ENCODE results near the gene PLRG1. TPM values are rescaled to one million over a fixed set of nuclear protein-coding genes. Genes with fewer than 3 reads are reported as not detected.
"Not testable (repeated sequence)": the region's sequence is repeated elsewhere in the genome, so short reads cannot be mapped to it uniquely, and the experiment has no call there.

The PLRG1 gene
- total RNA-seq (2014; rRNA removed; shearing (Covaris generic)) (39.1 and 41.7 TPM in 2 replicates), total RNA-seq (2022) (102 and 104 TPM in 2 replicates), Bru-seq, nascent RNA (percentile 91 among the genes with signal in this experiment), BruChase-seq, experiment 1, labeled RNA remaining after a 6-hour chase (percentile 86 among the genes with signal in this experiment), BruChase-seq, experiment 2, labeled RNA remaining after a 2-hour chase (percentile 86 among the genes with signal in this experiment)
- long read RNA-seq, transcript PLRG1-202 (15 exons, 3,351 nt), result major isoform, 127 of 154 reads
- long read RNA-seq, partial matches to known transcripts, result 10 of 154 reads
- long read RNA-seq, other reads (novel, unspliced or antisense), result 13 of 154 reads

GRCh38 chr4:154549894-154550790 is at the start of gene PLRG1:
Gene PLRG1 (minus strand): TSS chr4:154550400. CDS start chr4:154550308, 92 bp downstream.
- ChIA-PET POLR2A (interaction anchor here (0.6 to 5.2 kb wide), 20 partner anchors 10 to 1629 kb away, joined by 3 to 76 read pairs (median 4); no protein-coding TSS in a partner anchor), CTCF (ENCODE audit: unreplicated experiment) (interaction anchor here (0.6 to 1.0 kb wide), 3 partner anchors 19 to 73 kb away, joined by 3 read pairs; no protein-coding TSS in a partner anchor)
- BruUV-seq (replicated peaks), result TSS peak; percentile 78
- no peaks in the 10 kb centered on the region for H3K9me2 ChIP-seq (ENCODE audit: insufficient read depth, low read length)
- peak within 1 kb of the TSS; percentile 91 for H2AFZ ChIP-seq (ENCODE audit: low read length)
- peak within 1 kb of the TSS; percentile 89 for H3K4me3 ChIP-seq (ENCODE audit: low read depth, low read length, poor library complexity, severe bottlenecking)
- TF ChIP-seq CTCF (conservative IDR thresholded peaks at IDR 0.05; ENCODE audit: low read length) (no peak), EZH2phosphoT487 (IDR thresholded peaks at IDR 0.05; ENCODE audit: borderline replicate concordance, low read depth, low read length) (no peak)
- peak; percentile 97 for DNase-seq (ENCODE audit: low spot score)
- peak within 1 kb of the TSS; percentile 99 for H3K4me2 ChIP-seq (ENCODE audit: low read length)
- H3K4me1 ChIP-seq (ENCODE audit: insufficient read depth, low read length, poor library complexity, severe bottlenecking), result peaks cover 19% of the 10 kb centered on the region
- peak within 1 kb of the TSS; percentile 27 for H3K27ac ChIP-seq (ENCODE audit: low read depth, low read length, poor library complexity, severe bottlenecking)
- peaks cover 34% of the 10 kb centered on the region for H3K36me3 ChIP-seq (ENCODE audit: insufficient read depth, low read length)
- H3K9me3 ChIP-seq (ENCODE audit: low read length), result no peaks in the 10 kb centered on the region
- intact Hi-C loops (cut with micrococcal nuclease; ENCODE audit: unreplicated experiment), result loop anchor here (5.0 to 10.0 kb wide), 2 partner anchors 255 to 822 kb away; no protein-coding TSS in a partner anchor
- peaks cover 31% of the 10 kb centered on the region for H3K79me2 ChIP-seq (ENCODE audit: insufficient read depth, low read depth, low read length)
- H4K20me1 ChIP-seq (ENCODE audit: insufficient read depth, low read length), result peaks cover 13% of the 10 kb centered on the region; the same call in 1 of the 2 replicates

- Histone ChIP-seq H3K9me3 (ENCODE audit: low read length) (no peaks in the 10 kb centered on the region), H3K4me2 (ENCODE audit: low read length) (no peak overlapping the region), H4K20me1 (ENCODE audit: insufficient read depth, low read length) (no peaks in the 10 kb centered on the region), H3K27ac (ENCODE audit: low read depth, low read length, poor library complexity, severe bottlenecking) (no peak overlapping the region), H3K9me2 (ENCODE audit: insufficient read depth, low read length) (no peaks in the 10 kb centered on the region), H2AFZ (ENCODE audit: low read length) (no peak overlapping the region), H3K79me2 (ENCODE audit: insufficient read depth, low read depth, low read length) (no peaks in the 10 kb centered on the region), H3K4me1 (ENCODE audit: insufficient read depth, low read length, poor library complexity, severe bottlenecking) (no peaks in the 10 kb centered on the region), H3K4me3 (ENCODE audit: low read depth, low read length, poor library complexity, severe bottlenecking) (no peak overlapping the region), H3K36me3 (ENCODE audit: insufficient read depth, low read length) (no peaks in the 10 kb centered on the region)
- intact Hi-C loops (cut with micrococcal nuclease; ENCODE audit: unreplicated experiment), result no loop called here
- TF ChIP-seq EZH2phosphoT487 (IDR thresholded peaks at IDR 0.05; ENCODE audit: borderline replicate concordance, low read depth, low read length), result no peak
- no peak for TF ChIP-seq CTCF (conservative IDR thresholded peaks at IDR 0.05; ENCODE audit: low read length)
- ChIA-PET CTCF (ENCODE audit: unreplicated experiment) (no interaction called here), POLR2A (interaction anchor here (0.7 to 0.9 kb wide), 3 partner anchors 10 to 26 kb away, joined by 3 read pairs; no protein-coding TSS in a partner anchor)
- BruUV-seq (replicated peaks), result no TSS peak
- no peak for DNase-seq (ENCODE audit: low spot score)
These were observed 47.9 kb upstream of the PLRG1 start for GRCh38 chr4:154597798-154598774.

- H3K27ac ChIP-seq (ENCODE audit: low read depth, low read length, poor library complexity, severe bottlenecking); BruUV-seq (replicated peaks); H3K4me2 ChIP-seq (ENCODE audit: low read length); H3K9me3 ChIP-seq (ENCODE audit: low read length); H3K4me1 ChIP-seq (ENCODE audit: insufficient read depth, low read length, poor library complexity, severe bottlenecking); H2AFZ ChIP-seq (ENCODE audit: low read length); H3K9me2 ChIP-seq (ENCODE audit: insufficient read depth, low read length); H3K36me3 ChIP-seq (ENCODE audit: insufficient read depth, low read length); H4K20me1 ChIP-seq (ENCODE audit: insufficient read depth, low read length); intact Hi-C loops (cut with micrococcal nuclease; ENCODE audit: unreplicated experiment); DNase-seq (ENCODE audit: low spot score); CTCF ChIA-PET (ENCODE audit: unreplicated experiment); H3K79me2 ChIP-seq (ENCODE audit: insufficient read depth, low read depth, low read length); H3K4me3 ChIP-seq (ENCODE audit: low read depth, low read length, poor library complexity, severe bottlenecking): not testable (repeated sequence)
- POLR2A ChIA-PET, result interaction anchor here (0.9 kb wide), 1 partner anchor 9 kb away, joined by 3 read pairs; no protein-coding TSS in a partner anchor
These were observed 47.1 kb upstream of the PLRG1 start for GRCh38 chr4:154597281-154597680.

All from OCI-LY7 (cell line).